WERI-Rb-1 (cell line): Measurements from ENCODE around the gene TXLNG.

Experiments
- DNase-seq: peaks from one replicate; pipeline ENCODE4 v3.0.0-alpha.2; 2020
- H3K27ac ChIP-seq: fragments of 250-450 bp; sonication (Bioruptor Pico); 2 replicates; pipeline ENCODE4 v1.5.1; 2020; ENCODE audit warnings: mild to moderate bottlenecking, moderate library complexity
- H3K27me3 ChIP-seq: fragments of 250-450 bp; sonication (Bioruptor Pico); 2 replicates; pipeline ENCODE4 v1.5.1; 2021; ENCODE audit warnings: mild to moderate bottlenecking, low read depth, moderate library complexity; ENCODE audit not compliant: insufficient read depth, severe bottlenecking
- H3K36me3 ChIP-seq: fragments of 250-450 bp; sonication (Bioruptor Pico); 2 replicates; pipeline ENCODE4 v1.5.1; 2020; ENCODE audit warnings: mild to moderate bottlenecking, moderate library complexity
- H3K4me3 ChIP-seq: 2 replicates; pipeline ENCODE4 v1.5.1; 2011; ENCODE audit warnings: low read depth, mild to moderate bottlenecking, control low read depth, low read length
- H3K9me3 ChIP-seq: fragments of 250-450 bp; sonication (Bioruptor Pico); 2 replicates; pipeline ENCODE4 v1.5.1; 2021; ENCODE audit warnings: mild to moderate bottlenecking, moderate library complexity; ENCODE audit not compliant: severe bottlenecking
- CTCF ChIP-seq: IDR thresholded peaks from 2 replicates; pipeline ENCODE4 v1.5.1; 2011; ENCODE audit warnings: low read depth, mild to moderate bottlenecking, control low read depth, inconsistent platforms, low read length

Gene TXLNG

DNA sequence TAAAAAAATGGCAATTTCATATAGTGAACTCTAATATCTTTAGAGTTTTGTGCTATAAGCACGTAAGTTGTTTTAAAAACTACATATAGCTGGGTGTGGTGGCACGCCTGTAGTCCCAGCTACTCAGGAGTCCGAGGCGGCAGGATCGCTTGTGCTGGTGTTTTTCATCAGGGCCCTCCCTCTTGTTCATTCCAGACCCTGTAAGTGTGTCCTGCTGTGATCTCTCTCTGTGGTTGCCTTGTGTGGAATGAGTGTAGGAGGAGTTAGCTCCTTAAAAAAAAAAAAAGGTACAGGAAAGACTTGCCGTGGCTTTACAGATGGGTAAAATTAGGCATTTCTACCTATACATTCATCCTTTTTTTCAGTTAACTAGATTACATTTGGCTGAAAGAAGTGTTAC lies 48.5 kb downstream of the TXLNG start:
- Histone ChIP-seq H3K27ac (no peak overlapping the region), H3K9me3 (no peaks in the 10 kb centered on the region), H3K36me3 (peaks cover 88% of the 10 kb centered on the region), H3K4me3 (no peak overlapping the region), H3K27me3 (no peaks in the 10 kb centered on the region)
- no peak for TF ChIP-seq CTCF
- DNase-seq = no peak

GRCh38 chrX:16836371-16836770 lies 50.1 kb downstream of the TXLNG start:
- Histone ChIP-seq H3K27me3 (no peaks in the 10 kb centered on the region), H3K9me3 (no peaks in the 10 kb centered on the region), H3K27ac (no peak overlapping the region), H3K36me3 (peaks cover 91% of the 10 kb centered on the region), H3K4me3 (no peak overlapping the region)
- peak; percentile 42 for DNase-seq
- peak; percentile 78 for TF ChIP-seq CTCF

DNA sequence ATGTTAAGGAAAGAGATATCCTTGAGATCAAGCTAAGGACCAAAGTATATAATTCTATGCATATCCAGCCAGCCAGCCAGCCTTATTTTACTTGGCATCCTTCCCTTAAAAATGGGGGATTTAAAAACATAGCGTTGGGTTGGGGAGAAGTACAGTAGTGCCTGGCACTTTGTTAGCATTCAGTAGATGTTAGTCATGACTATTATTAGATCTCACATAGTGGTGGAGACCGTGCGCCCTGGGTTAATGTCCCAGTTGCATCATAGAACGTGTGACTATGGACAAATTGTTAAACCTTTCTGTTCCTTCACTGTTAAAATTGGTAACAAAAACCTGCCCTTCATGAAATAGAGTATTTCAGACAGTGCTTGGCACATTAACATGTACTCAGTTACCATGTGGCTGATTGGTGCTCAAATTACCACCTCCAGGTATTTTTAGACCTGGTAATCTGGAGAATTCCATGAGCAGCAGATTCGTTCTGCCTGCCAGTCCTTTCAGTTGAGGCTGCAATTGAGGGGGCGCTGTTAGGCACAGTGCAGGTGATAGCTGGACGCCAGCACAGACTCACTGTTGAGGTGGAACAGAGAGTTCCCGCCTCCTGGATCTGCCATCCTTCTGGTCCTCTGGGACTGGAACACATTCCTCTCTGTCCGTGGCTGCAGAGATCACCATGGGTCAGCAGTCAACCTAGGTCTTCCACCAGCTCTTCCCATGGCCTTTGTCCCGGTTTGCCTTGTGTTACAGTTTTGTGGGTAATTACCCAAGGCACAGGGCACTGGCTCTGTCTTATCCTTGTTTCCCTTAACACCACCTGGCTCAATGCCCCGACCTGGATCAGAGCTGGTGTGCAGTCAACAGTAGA lies 52.2 kb downstream of the TXLNG start:
- Histone ChIP-seq H3K27me3 (no peaks in the 10 kb centered on the region), H3K4me3 (no peak overlapping the region), H3K9me3 (no peaks in the 10 kb centered on the region), H3K27ac (peak overlapping the region; percentile 88), H3K36me3 (peaks cover 91% of the 10 kb centered on the region)
- TF ChIP-seq CTCF = peak; percentile 10; the same call in 1 of the 2 replicates
- DNase-seq = no peak

GRCh38 chrX:16839219-16839851 lies 53.1 kb downstream of the TXLNG start:
- TF ChIP-seq CTCF = no peak
- Histone ChIP-seq H3K4me3 (no peak overlapping the region), H3K27ac (peak overlapping the region; percentile 88), H3K27me3 (no peaks in the 10 kb centered on the region), H3K36me3 (peaks cover 91% of the 10 kb centered on the region), H3K9me3 (no peaks in the 10 kb centered on the region)
- peak; percentile 47 for DNase-seq

GRCh38 chrX:16839852-16840460 lies 53.7 kb downstream of the TXLNG start:
- H3K27me3 ChIP-seq = no peaks in the 10 kb centered on the region
- DNase-seq = peak; percentile 75

More at GRCh38 chrX:16839852-16840460, 53.7 kb downstream of the TXLNG start:
- no peak for TF ChIP-seq CTCF
- Histone ChIP-seq H3K9me3 (no peaks in the 10 kb centered on the region), H3K4me3 (no peak overlapping the region), H3K27ac (peak overlapping the region; percentile 88), H3K36me3 (peaks cover 93% of the 10 kb centered on the region)
